Measurements from ENCODE around the gene AURKB. TPM values are rescaled to one million over a fixed set of nuclear protein-coding genes. Genes with fewer than 3 reads are reported as not detected.
A peak's percentile ranks its signal among the peaks of the same experiment; 100 is the strongest.

Gene AURKB
- total RNA-seq, 1 donor from 2014 or later = 1.2 TPM

GRCh38 chr17:8160741-8161221 is 49.6 kb downstream of the AURKB start:
- peak overlapping the region; percentile 95 for H3K4me3 ChIP-seq

DNA sequence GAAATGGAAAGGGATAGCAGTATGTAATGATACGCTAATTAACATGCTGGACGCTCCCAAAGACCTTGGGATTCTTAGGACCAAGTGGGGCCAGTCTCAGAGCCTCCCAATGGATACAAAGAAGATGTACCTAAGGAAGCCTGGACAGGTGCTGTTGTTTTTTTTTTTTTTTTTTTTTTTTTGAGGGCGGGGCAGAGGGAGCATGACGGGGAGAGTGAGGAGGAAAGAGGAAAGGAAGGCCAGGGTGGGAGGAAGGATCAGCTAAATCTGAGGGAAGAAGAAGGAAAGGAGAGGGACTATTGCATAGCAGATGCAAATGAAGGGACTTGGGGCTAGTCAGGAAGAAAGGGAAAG is 50.2 kb downstream of the AURKB start:
- TF ChIP-seq, protein P1, sequence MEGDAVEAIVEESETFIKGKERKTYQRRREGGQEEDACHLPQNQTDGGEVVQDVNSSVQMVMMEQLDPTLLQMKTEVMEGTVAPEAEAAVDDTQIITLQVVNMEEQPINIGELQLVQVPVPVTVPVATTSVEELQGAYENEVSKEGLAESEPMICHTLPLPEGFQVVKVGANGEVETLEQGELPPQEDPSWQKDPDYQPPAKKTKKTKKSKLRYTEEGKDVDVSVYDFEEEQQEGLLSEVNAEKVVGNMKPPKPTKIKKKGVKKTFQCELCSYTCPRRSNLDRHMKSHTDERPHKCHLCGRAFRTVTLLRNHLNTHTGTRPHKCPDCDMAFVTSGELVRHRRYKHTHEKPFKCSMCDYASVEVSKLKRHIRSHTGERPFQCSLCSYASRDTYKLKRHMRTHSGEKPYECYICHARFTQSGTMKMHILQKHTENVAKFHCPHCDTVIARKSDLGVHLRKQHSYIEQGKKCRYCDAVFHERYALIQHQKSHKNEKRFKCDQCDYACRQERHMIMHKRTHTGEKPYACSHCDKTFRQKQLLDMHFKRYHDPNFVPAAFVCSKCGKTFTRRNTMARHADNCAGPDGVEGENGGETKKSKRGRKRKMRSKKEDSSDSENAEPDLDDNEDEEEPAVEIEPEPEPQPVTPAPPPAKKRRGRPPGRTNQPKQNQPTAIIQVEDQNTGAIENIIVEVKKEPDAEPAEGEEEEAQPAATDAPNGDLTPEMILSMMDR (IDR thresholded peaks at IDR 0.05; ENCODE audit: borderline replicate concordance) = no peak
- no peaks in the 10 kb centered on the region for H3K27me3 ChIP-seq (ENCODE audit: low read depth)
- H3K36me3 ChIP-seq = peaks cover 24% of the 10 kb centered on the region
- H3K27ac ChIP-seq (replicated peaks) = peak overlapping the region; percentile 100
- DNase-seq = no peak
- no peaks in the 10 kb centered on the region for H3K9me3 ChIP-seq (replicated peaks)
- intact Hi-C loops (cut with micrococcal nuclease) = no loop called here
- peaks cover 91% of the 10 kb centered on the region for H3K4me1 ChIP-seq
- H3K4me3 ChIP-seq = no peak overlapping the region

More at GRCh38 chr17:8160741-8161221, 49.6 kb downstream of the AURKB start:
- no peak for DNase-seq
- Histone ChIP-seq H3K36me3 (peaks cover 24% of the 10 kb centered on the region), H3K27ac (replicated peaks) (peak overlapping the region; percentile 100), H3K9me3 (replicated peaks) (no peaks in the 10 kb centered on the region), H3K4me1 (peaks cover 86% of the 10 kb centered on the region), H3K27me3 (ENCODE audit: low read depth) (no peaks in the 10 kb centered on the region)
- TF ChIP-seq, protein P1 (IDR thresholded peaks at IDR 0.05; ENCODE audit: borderline replicate concordance) = no peak
- intact Hi-C loops (cut with micrococcal nuclease) = no loop called here

GRCh38 chr17:8159459-8160223 is 50.7 kb downstream of the AURKB start:
- intact Hi-C loops (cut with micrococcal nuclease) = no loop called here
- peaks cover 24% of the 10 kb centered on the region for H3K36me3 ChIP-seq
- H3K4me3 ChIP-seq = no peak overlapping the region
- TF ChIP-seq, protein P1 (IDR thresholded peaks at IDR 0.05; ENCODE audit: borderline replicate concordance) = no peak
- peak overlapping the region; percentile 100 for H3K27ac ChIP-seq (replicated peaks)
- peaks cover 85% of the 10 kb centered on the region for H3K4me1 ChIP-seq
- H3K9me3 ChIP-seq (replicated peaks) = no peaks in the 10 kb centered on the region
- no peaks in the 10 kb centered on the region for H3K27me3 ChIP-seq (ENCODE audit: low read depth)
- peak; percentile 1 for DNase-seq

DNA sequence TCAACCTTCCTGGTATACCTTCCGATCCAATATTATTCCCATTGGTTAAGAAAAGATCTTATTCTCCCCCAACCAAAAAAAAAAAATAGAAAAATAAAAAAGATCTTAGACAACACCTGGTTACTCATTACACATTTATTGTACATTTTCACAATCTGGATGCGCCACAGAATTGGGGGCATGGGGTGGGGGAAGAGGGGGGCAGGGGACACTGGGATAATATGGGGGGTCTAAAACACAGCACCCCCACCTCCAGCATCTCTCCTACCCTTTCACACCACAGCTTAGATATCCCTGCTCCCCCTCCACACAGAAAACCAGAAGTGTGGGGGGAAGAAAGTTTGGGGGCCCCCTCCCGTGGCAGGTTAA is 51.4 kb downstream of the AURKB start:
- Histone ChIP-seq H3K27ac (replicated peaks) (peak overlapping the region; percentile 100), H3K9me3 (replicated peaks) (no peaks in the 10 kb centered on the region), H3K36me3 (peaks cover 24% of the 10 kb centered on the region), H3K4me3 (no peak overlapping the region), H3K27me3 (ENCODE audit: low read depth) (no peaks in the 10 kb centered on the region), H3K4me1 (peaks cover 80% of the 10 kb centered on the region)
- TF ChIP-seq, protein P1 (IDR thresholded peaks at IDR 0.05; ENCODE audit: borderline replicate concordance) = no peak
- DNase-seq = no peak
- intact Hi-C loops (cut with micrococcal nuclease) = no loop called here

GRCh38 chr17:8158267-8159031 is 51.9 kb downstream of the AURKB start:
- H3K4me3 ChIP-seq = peak overlapping the region; percentile 18
- TF ChIP-seq, protein P1 (IDR thresholded peaks at IDR 0.05; ENCODE audit: borderline replicate concordance) = peak; percentile 94
- H3K9me3 ChIP-seq (replicated peaks) = no peaks in the 10 kb centered on the region
- H3K4me1 ChIP-seq = peaks cover 80% of the 10 kb centered on the region
- no peaks in the 10 kb centered on the region for H3K27me3 ChIP-seq (ENCODE audit: low read depth)
- intact Hi-C loops (cut with micrococcal nuclease) = no loop called here
- H3K27ac ChIP-seq (replicated peaks) = peak overlapping the region; percentile 100
- peaks cover 24% of the 10 kb centered on the region for H3K36me3 ChIP-seq
- peak; percentile 92 for DNase-seq

Data from left ventricle myocardium inferior (tissue), 1 donor.